NCI-H128 (cell line): Measurements from ENCODE around the gene INPP5E.

Experiments used
- DNase-seq: peaks from one replicate; lab custom pipeline; 2025; ENCODE audit not compliant: unreplicated experiment; lab: John Stamatoyannopoulos, UW

Gene INPP5E, protein sequence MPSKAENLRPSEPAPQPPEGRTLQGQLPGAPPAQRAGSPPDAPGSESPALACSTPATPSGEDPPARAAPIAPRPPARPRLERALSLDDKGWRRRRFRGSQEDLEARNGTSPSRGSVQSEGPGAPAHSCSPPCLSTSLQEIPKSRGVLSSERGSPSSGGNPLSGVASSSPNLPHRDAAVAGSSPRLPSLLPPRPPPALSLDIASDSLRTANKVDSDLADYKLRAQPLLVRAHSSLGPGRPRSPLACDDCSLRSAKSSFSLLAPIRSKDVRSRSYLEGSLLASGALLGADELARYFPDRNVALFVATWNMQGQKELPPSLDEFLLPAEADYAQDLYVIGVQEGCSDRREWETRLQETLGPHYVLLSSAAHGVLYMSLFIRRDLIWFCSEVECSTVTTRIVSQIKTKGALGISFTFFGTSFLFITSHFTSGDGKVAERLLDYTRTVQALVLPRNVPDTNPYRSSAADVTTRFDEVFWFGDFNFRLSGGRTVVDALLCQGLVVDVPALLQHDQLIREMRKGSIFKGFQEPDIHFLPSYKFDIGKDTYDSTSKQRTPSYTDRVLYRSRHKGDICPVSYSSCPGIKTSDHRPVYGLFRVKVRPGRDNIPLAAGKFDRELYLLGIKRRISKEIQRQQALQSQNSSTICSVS

DNA sequence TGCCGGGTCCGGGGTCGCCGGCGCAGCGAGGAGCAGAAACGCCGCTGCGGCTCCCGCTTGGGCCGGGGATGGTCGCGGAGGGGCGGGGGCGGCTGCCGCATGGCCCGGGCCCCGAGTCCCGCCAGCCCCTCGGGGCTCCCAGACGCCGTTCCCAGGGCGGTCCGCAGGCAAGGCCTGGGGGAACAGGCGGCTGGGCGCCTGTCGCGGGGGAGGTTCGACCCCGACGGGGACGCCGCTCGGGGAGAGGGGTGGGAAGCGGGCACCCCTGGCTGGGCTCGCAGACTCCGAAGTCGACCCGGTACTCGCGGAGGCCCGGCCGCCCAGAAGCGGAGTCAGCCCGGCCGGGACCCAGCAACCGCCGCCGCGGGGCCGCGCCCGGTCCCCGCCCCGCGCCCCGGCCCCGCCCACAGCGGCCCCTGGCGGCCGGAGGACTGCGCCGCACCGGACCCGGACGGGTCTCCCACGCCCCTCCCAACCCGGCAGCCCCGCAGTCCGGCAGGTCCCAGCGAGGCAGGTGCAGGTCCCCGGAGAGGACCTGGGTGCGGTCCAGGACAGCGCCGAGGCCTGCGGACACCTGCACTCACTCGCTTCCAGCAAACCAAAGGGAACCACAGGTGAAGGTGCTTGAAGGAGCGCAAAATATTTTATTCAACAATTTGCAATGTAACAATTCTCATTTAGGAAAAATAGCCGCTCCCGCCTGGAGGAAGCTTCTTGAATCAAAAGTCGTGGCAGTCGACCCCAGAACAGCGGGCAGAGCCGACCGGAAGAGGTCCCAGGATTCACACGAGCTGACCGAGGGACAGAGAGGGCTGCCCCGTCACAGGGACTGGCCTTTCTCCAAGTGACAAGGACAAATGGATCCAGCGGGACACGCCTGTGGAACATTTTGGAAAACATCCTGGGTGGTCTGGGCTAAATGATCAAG lies at the start of gene INPP5E:
TSS of gene INPP5E (minus strand) at position 365 of the 928 bp plus-strand sequence. CDS start 426 bp downstream, outside the sequence.
- DNase-seq, result peak; percentile 28

DNA sequence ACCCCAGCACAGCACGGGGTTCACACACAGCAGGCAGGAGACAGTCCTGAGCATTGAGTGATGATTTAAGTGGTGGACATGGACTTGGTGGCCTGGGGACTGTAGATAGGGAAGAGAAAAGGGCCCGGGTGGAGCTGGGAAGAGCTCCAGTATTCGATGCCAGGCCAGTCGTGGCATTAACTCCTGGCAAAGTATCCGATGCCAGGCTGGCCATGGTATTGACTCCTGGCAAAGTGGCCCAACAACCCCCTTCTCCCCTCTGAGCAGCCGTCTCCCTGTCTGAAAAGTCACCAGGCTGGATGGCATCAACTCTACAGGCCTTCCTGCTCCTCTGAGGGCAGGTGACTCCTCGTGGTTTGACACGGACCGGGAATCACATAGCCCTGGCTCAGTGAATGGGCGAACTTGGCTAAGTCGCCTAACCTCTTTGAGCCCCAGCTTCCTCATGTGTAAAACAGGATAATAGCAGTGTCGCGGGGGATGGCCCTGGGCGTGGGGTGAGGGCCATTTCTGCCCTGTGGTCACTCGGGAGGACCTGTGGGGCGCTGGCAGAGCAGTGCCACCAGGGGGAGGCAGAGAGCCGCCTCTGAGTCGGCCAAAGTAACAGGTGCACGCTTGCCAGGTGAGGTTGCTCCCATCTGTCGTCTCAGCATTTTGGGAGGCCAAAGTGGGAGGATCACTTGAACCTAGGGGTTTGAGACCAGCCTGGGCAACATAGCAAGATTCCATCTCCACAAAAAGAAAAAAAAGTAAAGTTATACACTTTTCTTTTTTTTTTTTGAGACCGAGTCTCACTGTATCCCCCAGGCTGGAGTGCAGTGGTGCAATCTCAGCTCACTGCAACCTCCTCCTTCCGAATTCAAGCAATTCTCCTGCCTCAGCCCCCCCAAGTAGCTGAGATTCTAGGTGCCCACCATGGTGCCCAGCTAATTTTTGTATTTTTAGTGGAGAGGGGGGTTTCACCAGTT lies 48.9 kb upstream of the INPP5E start:
- peak; percentile 15 for DNase-seq

DNA sequence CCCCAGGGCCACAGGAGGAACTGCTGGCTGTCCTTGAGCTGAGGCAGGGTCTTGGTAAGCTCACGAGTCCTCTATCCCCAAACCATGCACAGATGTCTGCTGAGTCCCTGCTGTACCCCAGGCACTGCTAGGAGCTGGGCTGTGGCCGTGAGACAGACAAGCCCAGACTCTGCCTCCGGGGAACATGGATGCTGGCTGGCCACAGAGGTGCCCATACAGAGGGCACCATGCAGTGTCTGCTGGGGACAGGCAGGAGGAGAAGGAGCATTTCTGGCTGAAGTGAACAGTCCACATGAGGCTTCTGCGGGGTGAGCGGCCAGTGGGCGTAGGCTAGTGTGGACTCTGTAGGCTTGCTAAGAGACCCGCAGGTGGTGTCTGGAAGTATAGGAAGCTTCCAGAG lies 48.0 kb upstream of the INPP5E start:
- no peak for DNase-seq

DNA sequence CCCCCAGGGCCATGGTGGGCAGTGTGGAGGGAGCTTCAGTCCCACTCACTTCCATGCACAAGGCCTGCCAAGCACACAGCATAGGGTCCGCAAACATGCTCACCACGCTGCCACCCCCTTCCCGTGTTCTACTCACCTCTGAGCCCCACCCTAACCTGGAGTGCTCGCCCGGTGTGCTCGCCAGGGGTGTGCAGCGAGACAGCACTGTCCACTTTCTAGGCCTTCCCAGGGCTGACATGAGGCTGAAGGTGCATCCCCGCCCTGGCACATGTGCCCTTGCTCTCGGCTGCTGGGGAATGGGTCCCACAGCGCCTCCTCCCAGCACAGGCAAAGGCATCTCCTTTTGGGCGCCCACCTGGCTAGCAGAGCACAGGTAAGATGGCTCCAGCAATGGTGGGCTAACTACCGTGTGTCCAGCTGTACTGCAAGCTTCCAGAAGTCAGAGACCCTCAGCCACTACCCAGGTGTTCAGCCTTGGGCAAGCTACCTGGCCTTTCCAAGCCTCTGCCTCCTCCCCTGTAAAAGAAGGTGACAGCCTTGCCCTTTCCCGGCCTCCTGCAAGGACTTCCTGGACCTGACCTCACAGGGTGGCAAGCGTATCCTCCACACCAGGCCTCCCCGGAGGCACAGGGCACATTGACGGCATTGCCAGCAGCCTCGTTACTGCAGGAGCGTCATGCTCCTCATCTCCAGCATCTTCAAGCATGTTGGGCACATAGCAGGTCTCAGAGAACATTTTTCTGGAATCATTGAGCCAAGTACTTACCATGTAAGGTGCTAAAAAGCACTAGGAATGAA lies 47.4 kb upstream of the INPP5E start:
- DNase-seq, result no peak

DNA sequence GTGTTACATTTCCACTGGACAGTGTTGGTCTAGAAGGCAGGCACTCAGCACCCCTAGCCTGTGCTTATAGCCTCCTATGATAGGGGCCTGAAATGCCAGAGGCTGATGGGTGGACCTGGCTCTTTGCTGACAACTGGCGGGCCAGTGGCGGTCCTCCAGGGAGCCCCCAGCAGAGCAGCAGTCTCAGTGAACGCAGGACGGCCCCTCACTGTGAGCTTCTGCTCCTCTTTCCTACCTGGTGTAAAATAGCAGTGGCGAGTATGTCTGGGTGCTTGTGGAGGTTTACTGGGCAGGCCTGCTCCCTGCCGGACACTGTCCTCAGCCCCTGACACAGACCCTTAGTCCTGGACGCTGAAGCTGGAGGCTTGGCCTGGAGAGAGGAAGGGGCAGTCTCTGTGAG lies 46.5 kb upstream of the INPP5E start:
- no peak for DNase-seq

DNA sequence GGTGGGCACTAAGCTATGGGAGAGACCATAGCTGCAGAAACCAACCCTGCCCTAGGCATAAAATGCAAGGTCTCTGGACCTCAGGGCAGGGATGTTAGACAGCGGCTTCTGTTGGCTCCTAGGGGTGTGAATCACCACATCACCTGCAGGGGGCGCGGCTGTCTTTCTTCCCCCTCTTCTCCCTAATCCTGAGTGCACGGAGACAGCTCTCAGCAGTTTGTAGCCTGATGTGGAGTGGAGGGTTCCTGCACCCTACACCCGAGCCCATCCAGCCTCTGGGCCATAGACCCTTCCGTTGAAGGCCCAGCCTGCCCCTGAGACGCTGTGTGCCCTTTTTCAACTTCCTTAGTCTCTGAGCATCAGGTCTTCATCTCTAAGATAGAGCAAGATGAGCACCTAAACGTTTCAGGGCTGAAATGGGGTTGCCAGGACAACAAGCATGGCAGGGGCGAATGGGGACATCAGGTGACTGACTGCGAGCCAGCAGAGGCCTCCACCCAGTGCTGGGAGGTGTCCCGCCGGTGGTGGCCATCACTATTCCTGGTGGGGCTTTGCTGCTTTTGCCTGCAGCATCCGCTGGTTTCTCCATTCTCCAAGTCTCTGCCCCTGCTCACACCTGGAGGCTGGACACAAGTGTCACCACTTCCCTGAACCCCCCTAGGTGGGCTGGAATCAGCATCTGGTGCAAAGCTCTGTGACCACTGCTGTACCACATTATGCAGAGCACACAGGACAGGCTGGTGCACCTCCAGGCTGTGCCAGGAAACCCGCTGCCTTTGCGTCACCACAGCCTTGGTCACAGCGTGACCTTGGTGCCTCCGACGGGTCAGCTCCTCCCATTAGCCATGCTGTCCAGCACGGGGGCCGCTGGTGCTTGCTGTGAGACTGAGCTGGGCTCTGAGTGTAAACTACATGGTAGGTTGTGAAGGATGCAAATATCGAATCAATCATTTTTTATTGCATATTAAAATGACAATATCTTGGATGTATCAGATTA lies 45.7 kb upstream of the INPP5E start:
- peak; percentile 40 for DNase-seq

DNA sequence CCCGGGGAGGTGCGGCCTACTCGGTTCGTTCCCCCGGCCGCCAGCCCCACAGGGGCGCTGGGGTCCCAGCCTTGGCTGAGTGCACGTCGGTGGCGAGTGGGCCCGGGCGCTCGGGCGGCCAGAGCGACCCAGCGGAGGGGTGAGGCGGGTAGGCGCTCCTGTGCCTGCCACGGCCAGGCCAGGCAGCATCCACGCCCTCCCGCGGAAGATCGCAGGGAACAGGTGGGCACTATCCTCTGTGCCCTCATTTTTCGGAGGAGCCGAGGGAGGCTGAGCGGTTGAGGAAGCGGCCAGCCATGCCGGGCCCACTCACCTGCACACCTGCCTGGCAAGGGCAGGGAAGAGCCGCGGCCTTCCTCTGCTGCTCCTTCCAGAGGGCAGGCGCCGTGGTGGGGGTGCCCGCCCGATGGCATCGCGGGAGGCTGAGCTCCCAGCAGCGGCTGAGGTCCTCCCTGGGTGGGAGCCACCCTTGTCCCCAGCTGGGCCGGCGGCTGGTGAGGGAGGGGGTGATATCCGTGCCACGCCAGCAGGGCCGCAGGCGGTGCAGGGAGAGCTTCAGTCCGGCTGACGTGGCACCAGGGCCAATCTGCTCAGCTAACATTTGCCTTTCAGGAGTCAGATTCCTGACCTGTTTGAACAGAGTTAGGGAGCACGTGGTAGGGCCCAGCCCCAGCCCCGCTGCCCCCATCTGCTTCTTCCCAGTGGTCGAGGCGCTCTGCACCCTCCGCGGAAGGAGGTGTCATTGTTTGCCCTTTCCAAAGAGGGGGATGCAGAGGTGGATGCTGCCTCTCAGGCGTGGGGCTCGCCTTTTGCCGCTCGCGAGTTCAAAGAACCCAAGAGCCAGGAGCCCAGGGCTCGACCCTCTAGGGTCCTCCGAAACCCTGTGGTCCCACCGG lies 44.8 kb upstream of the INPP5E start:
- DNase-seq, result no peak

DNA sequence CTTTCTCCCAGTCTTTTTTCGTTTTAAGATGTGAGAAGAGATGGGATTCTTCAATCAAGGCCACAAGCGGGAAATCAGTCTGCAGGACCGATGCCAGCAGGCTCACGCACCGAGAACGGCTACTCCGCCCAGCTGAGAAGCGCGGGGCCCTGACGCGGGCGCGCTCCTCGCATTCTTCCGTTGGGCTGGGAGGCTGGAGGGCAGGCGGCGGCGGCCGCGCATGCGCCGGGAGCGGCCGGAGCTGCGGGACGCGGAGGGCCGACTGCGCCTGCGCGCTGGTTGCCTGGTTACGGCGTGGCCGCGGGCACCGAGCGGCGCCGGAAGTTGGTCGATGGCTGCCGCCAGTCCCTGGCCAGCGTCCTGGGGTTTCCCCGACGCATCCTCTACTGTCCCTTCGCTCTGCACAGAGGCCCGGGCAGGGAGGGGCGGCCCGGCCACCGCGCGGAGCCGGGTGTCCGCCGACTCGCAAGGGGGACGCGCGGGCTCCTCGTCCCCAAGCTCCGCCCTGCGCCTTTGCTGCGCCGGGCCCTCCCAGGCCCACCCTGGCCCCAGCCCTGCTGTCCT lies 44.0 kb upstream of the INPP5E start:
- peak; percentile 74 for DNase-seq

DNA sequence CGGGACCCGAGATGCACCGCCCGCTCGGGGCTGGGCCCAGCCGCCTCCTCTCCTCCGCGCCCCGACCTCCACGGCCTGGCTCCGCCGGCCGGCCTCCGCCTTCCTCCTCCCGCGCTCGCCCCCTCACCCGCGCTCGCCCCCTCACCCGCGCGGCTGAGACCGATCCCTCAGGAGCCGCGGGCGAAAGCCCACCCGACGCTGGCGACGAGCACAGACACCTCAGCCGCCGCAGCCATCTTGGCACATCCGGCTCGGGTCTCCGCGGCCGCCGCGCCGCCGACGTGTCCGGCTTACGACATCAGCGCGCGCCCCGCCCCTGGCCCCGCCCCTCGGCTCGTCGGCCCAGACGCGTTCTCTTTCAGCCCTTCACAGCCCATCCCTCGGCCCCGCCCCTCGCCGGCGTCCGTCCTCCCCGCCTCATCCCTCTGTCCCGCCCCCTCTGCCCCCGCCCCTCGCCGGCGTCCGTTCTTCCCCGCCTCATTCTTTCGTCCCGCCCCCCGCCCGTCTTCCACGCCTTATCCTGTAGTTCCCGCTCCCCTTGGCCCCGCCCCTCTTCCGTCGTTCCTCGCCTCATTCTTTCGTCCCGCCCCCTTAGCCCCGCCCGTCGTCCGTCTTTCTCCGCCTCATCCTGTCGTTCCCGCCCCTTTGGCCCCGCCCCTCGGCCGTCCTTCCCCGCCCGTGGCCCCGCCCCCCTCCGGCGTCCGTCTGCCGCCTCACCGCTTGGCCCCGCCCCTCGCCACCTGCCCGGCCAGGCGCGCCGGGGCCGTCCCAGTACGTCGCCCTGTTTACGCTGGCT lies 43.3 kb upstream of the INPP5E start, which contains the start of gene SEC16A:
TSS of gene SEC16A (minus strand) at position 248 of the 796 bp plus-strand sequence. CDS start 5,425 bp downstream, outside the sequence.
- DNase-seq, result peak; percentile 93

DNA sequence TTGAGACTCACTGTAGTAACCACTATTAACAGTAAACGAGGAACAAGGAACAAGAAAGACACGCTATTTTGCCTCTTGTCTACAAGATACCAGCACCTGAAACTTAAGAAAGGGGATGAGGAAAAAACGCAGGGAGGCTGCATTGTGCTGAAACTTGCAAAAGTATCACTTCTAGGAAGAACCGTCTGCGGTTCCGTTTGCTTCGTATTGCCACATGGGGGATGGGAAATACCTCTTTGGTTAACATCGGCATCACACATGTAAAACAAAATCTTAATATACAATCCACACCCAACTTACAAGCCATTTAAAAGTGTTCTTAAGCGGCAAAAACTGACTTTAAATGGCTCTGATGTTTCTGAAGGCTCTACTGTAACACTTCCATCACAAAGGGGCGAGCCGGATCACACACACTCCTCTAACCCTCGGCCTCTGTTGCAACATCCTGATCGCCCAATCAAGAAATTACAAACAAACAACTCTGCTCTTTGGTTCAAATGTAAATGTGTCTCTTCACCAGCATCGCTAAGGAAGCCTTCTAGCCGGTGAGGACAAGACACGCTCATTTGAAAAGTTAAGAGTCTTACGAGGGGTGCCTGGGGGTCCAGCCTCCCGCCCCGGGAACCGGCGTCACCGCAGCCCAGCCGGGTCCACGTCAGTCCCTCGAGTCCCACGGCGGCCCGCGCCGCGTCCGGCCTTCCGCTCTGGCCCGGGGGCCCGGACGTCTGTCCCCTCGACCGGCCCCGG lies 42.6 kb upstream of the INPP5E start:
- no peak for DNase-seq

DNA sequence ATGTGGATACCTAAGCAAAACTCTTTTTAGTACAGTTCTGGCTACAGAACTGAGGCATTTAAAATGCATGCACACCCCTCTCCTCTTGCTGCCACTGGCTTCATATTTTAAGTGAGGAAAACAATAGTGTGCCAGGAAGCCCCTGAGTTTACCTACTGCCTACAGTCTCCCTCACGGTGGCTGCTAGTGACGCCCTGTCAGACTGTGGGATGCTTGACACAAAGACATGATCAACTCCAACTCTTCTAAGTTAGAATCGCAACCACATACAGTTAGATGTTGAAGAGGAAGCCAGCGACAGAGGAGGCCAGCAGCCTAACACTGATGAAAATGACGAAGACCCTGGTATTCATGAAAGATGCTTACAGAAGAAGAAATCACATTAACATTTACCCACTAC lies 41.9 kb upstream of the INPP5E start:
- DNase-seq, result no peak

DNA sequence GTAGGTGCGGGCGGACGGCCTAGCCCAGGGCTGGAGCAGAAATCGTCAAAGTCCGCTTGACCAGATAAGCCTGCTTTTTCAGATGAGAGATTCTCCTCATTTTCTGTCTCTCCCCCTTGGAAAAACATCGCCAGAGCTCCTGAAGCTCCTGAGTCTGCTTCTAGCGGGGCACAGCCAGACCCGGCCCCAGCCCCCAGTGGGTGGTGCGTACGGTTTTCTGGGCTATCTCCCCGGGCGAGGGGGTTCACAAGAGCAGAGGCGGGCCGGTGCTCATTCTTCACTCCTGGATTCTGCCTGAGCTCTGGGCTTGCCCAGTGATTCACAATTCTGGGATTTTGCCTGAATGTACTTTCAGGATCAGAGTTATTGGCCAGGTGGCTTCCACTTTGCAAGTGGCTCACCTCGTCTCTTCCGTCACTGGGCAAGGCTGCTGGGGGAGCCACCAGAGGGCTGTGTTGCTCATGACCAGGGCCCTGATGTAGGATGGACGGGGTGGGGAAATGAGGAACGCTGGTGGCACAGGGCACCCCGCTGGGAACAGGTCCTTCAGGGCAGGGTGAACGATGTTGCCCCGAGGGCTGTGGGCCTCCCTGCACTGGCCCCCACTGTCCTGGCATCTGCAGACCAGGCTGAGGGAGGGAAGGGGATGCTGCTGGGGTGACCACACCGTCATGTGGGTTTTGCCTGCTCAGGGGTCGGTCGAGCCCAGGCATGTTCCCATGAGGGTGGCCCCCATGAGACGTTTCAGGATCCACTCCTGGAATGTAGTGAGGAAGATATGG lies 36.9 kb upstream of the INPP5E start:
- DNase-seq, result no peak

DNA sequence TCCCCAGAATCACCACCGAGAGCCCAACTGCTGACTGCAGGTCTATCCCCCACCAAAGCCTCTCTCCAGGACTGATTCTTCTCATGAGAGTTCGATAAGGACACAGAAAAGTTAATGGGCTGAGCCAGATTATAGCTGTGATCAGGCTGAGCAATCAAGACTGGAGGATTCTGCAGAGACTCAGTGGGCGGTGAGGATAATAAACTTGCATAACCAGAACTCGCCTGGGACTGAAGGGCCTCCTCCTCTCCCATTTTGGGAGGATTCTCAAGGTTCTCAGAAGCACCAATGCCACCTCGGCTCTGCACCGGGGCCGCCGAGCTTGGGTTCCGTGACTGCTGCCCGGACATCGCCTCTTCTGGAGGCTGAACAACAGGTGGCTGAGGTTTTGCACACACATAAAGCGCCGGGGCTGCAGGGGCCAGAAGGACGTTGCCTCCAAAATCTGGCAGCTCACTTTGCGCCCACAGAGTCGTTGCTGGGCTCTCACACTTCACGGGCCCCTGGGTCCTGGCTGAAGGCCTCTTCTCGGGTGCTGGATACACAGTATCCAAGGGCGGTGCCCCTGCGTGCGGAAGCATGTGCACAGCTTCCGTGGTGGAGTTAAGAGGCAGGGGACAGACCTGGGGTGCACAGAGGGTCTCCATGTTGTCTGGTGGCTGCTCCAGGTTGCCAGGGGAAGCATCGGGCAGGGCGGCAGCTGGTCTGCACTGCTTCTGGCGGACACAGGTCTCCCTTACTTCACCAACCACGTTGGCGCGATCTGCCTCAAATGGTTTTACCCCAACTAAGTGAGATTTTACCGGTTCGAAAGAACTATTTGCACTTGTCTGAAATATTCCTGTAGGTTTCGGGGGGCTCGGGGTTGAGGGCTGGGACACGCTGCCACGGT lies 35.6 kb upstream of the INPP5E start:
- DNase-seq, result no peak
